Tibial artery (tissue), 4 donors: ENCODE measurements around the gene SMCO1.

Source experiments
- DNase-seq, 2 donors: peaks; one replicate each; pipeline ENCODE4 v3.0.0-alpha.2; 2019
- H3K27ac ChIP-seq, 2 donors: fragments of 200-600 bp; sonication (generic) in 1 of 2; 1 replicate in 1 of 2; 2 replicates in 1 of 2; pipeline ENCODE4 v1.5.1; 2018 to 2019; ENCODE audit warnings: mild to moderate bottlenecking in 1 of 2
- H3K27me3 ChIP-seq, 2 donors: fragments of 200-600 bp; sonication (generic) in 1 of 2; one replicate each; pipeline versions ENCODE4 v1.5.1 to v1.6.0; 2016 to 2019
- H3K36me3 ChIP-seq, 3 donors: fragments of 200-600 bp; sonication (generic) in 2 of 3; one replicate each; pipeline ENCODE4 v1.5.1; 2016 to 2019; ENCODE audit warnings: mild to moderate bottlenecking in 2 of 3
- H3K4me1 ChIP-seq, 4 donors: fragments of 200-600 bp; sonication (generic) in 2 of 4; 1 replicate in 3 of 4; 2 replicates in 1 of 4; pipeline ENCODE4 v1.5.1; 2016 to 2019
- H3K4me3 ChIP-seq, 2 donors: fragments of 200-600 bp; sonication (generic) in 1 of 2; 1 replicate in 1 of 2; 2 replicates in 1 of 2; pipeline ENCODE4 v1.5.1; 2018 to 2019; ENCODE audit warnings: mild to moderate bottlenecking in 2 of 2
- H3K9me3 ChIP-seq, 3 donors: fragments of 200-600 bp; sonication (generic) in 1 of 3; one replicate each; pipeline ENCODE4 v1.5.1; 2016 to 2019
- CTCF ChIP-seq, 2 experiments: fragments of 200-600 bp in 1 of 2; fragments of 450-650 bp in 1 of 2; IDR thresholded peaks; one replicate each; pipeline ENCODE4 v1.5.1; 2017 to 2019; ENCODE audit warnings: antibody characterized with exemption in 2 of 2, mild to moderate bottlenecking in 1 of 2, moderate library complexity in 1 of 2
- intact Hi-C: fragments of 100-400 bp; cut with DNase I; formaldehyde crosslinking; loops from one replicate; pipeline ENCODE4 v1.15.0; 2023; ENCODE audit warnings: low total_unique reads

Gene SMCO1

GRCh38 chr3:196546537-196546936 lies 31.4 kb upstream of the SMCO1 start:
- H3K27me3 ChIP-seq: no peaks in the 10 kb centered on the region
- TF ChIP-seq CTCF (IDR thresholded peaks at IDR 0.05): no peak
- no peaks in the 10 kb centered on the region for H3K9me3 ChIP-seq
- H3K36me3 ChIP-seq: no peaks in the 10 kb centered on the region
- DNase-seq: no peak
- no peak overlapping the region for H3K27ac ChIP-seq
- H3K4me1 ChIP-seq: no peaks in the 10 kb centered on the region
- H3K4me3 ChIP-seq: no peak overlapping the region
- intact Hi-C loops: no loop called here

- no peaks in the 10 kb centered on the region for H3K4me1 ChIP-seq
- H3K27me3 ChIP-seq: no peaks in the 10 kb centered on the region
- intact Hi-C loops: no loop called here
- no peak for TF ChIP-seq CTCF (IDR thresholded peaks at IDR 0.05)
- H3K9me3 ChIP-seq: no peaks in the 10 kb centered on the region
- DNase-seq: no peak
- H3K36me3 ChIP-seq: no peaks in the 10 kb centered on the region
- H3K4me3 ChIP-seq: no peak overlapping the region
- H3K27ac ChIP-seq: no peak overlapping the region
Measured at GRCh38 chr3:196544491-196544992, 29.4 kb upstream of the SMCO1 start.

GRCh38 chr3:196541684-196542445 lies 26.7 kb upstream of the SMCO1 start:
- H3K27me3 ChIP-seq: no peaks in the 10 kb centered on the region
- H3K27ac ChIP-seq: no peak overlapping the region
- no peak for TF ChIP-seq CTCF (IDR thresholded peaks at IDR 0.05)
- intact Hi-C loops: no loop called here
- no peaks in the 10 kb centered on the region for H3K36me3 ChIP-seq
- no peak for DNase-seq
- no peaks in the 10 kb centered on the region for H3K4me1 ChIP-seq
- H3K4me3 ChIP-seq: no peak overlapping the region
- H3K9me3 ChIP-seq: no peaks in the 10 kb centered on the region

GRCh38 chr3:196537319-196537984 lies 22.3 kb upstream of the SMCO1 start:
- Histone ChIP-seq H3K27ac (no peak overlapping the region), H3K27me3 (no peaks in the 10 kb centered on the region), H3K9me3 (no peaks in the 10 kb centered on the region), H3K36me3 (no peaks in the 10 kb centered on the region), H3K4me3 (no peak overlapping the region), H3K4me1 (no peaks in the 10 kb centered on the region)
- TF ChIP-seq CTCF (IDR thresholded peaks at IDR 0.05): peak; percentile 56 to 57
- peak in 1 of 2 donors; percentile 41 for DNase-seq
- intact Hi-C loops: loop anchor here (10.0 kb wide), 1 partner anchor 137 kb away; no protein-coding TSS in a partner anchor

- Histone ChIP-seq H3K36me3 (no peaks in the 10 kb centered on the region), H3K4me3 (no peak overlapping the region), H3K9me3 (no peaks in the 10 kb centered on the region), H3K27me3 (no peaks in the 10 kb centered on the region), H3K27ac (no peak overlapping the region), H3K4me1 (peaks cover 0 to 8% (median 2%) of the 10 kb centered on the region in 4 donors)
- intact Hi-C loops: loop anchor here (10.0 kb wide), 1 partner anchor 142 kb away; no protein-coding TSS in a partner anchor
- no peak for DNase-seq
- TF ChIP-seq CTCF (IDR thresholded peaks at IDR 0.05): no peak
Measured at GRCh38 chr3:196533260-196533681, 18.1 kb upstream of the SMCO1 start.
